Measurements from ENCODE around the gene LNP1. TPM values are rescaled to one million over a fixed set of nuclear protein-coding genes. Genes with fewer than 3 reads are reported as not detected.
A peak's percentile ranks its signal among the peaks of the same experiment; 100 is the strongest.

The LNP1 gene
- total and polyA plus RNA-seq, 2 of the 13 experiments (the other 11 are each of a cell fraction or from before 2014, with no cell fraction given): 3.6 to 7.0 TPM

- TF ChIP-seq, protein P1, sequence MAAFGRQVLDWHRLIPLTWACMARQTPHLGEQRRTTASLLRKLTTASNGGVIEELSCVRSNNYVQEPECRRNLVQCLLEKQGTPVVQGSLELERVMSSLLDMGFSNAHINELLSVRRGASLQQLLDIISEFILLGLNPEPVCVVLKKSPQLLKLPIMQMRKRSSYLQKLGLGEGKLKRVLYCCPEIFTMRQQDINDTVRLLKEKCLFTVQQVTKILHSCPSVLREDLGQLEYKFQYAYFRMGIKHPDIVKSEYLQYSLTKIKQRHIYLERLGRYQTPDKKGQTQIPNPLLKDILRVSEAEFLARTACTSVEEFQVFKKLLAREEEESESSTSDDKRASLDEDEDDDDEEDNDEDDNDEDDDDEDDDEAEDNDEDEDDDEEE (CRISPR knock-in tag; IDR thresholded peaks at IDR 0.05): no peak
- TF ChIP-seq HNRNPLL (IDR thresholded peaks at IDR 0.05; ENCODE audit: low read depth, low read length, poor library complexity, severe bottlenecking) (peak; percentile 55), ZNF224 (CRISPR knock-in tag; IDR thresholded peaks at IDR 0.05) (peak; percentile 60; the same call in 1 of the 2 replicates), MNT (IDR thresholded peaks at IDR 0.05) (no peak), ZBTB14 (CRISPR knock-in tag; IDR thresholded peaks at IDR 0.05) (no peak), SP2 (CRISPR knock-in tag; IDR thresholded peaks at IDR 0.05) (peak; percentile 99), SRSF4 (IDR thresholded peaks at IDR 0.05; ENCODE audit: low read depth, low read length, poor library complexity, severe bottlenecking) (no peak), ZNF883 (CRISPR knock-in tag; IDR thresholded peaks at IDR 0.05; ENCODE audit: not compliant biosample characterization) (peak; percentile 62), ZNF362 (CRISPR knock-in tag; IDR thresholded peaks at IDR 0.05; ENCODE audit: borderline replicate concordance) (peak; percentile 36; the same call in 1 of the 2 replicates), ZNF343 (CRISPR knock-in tag; IDR thresholded peaks at IDR 0.05) (0 out of 2 replicates have a peak, but pooled peaks have one; percentile 75), HOXA3 (CRISPR knock-in tag; IDR thresholded peaks at IDR 0.05) (peak; percentile 78; the same call in 1 of the 2 replicates), LRRFIP1 (CRISPR knock-in tag; conservative IDR thresholded peaks at IDR 0.05) (no peak), RNF219 (CRISPR knock-in tag; IDR thresholded peaks at IDR 0.05) (no peak), GRHL1 (CRISPR knock-in tag; conservative IDR thresholded peaks at IDR 0.05) (no peak), NFE2 (CRISPR knock-in tag; IDR thresholded peaks at IDR 0.05) (no peak)
These were observed 91.0 kb downstream of the LNP1 start, which contains the start of gene TMEM45A (continued) for GRCh38 chr3:100492059-100493006.
